Activated CD8-positive, alpha-beta memory T cell treated with anti-CD3 and anti-CD28 coated beads, Interleukin-2, amount 50 U/mL, for 24 hours (primary cell): Measurements from ENCODE around the gene PWWP2B.

ENCODE experiments used
- DNase-seq: peaks from one replicate; pipeline ENCODE4 v3.0.0-alpha.2; 2020; ENCODE audit errors: extremely low read depth

PWWP2B gene

DNA sequence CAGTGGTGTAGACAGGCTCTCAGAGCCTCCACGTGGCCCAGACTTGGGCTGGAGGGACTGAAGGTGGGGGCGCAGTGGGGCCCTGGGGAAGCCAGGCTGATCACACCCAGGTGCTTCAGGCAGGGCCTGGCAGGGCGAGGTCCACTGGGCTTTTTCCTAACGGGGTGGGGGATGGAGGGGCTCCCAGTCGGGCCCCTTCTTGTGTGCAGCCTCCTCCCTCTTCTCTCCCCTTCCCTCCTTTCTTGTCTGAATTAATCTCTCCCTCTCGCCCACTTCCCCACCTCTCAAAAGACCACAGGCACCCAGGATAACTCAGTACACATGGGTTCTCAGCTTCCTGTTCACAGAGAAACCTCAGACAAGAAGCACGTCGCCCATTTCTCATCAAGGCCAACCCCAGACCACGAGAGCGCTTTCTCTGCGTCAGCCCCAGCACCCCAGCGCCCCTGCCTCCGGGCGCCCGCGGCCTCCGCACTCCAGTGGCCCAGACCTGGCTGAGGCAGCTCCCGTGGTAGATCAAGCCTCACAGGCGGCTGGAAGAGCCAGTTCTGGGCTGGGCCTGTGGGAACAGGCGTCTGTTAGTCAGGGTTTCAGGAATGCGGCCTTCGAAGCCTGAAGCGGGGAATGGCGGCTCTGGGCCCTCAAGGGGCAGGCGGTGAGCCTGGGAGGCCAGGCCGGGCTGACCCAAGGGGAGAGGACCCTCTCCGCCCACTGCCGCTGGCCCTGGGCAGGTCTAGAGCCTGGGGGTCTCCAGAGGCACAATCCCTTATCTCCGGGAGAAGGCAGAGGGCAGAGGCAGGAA is 50.6 kb downstream of the PWWP2B start:
- peak; percentile 46 for DNase-seq

- DNase-seq: no peak
Measured at GRCh38 chr10:132448248-132448731, 51.3 kb downstream of the PWWP2B start.

DNA sequence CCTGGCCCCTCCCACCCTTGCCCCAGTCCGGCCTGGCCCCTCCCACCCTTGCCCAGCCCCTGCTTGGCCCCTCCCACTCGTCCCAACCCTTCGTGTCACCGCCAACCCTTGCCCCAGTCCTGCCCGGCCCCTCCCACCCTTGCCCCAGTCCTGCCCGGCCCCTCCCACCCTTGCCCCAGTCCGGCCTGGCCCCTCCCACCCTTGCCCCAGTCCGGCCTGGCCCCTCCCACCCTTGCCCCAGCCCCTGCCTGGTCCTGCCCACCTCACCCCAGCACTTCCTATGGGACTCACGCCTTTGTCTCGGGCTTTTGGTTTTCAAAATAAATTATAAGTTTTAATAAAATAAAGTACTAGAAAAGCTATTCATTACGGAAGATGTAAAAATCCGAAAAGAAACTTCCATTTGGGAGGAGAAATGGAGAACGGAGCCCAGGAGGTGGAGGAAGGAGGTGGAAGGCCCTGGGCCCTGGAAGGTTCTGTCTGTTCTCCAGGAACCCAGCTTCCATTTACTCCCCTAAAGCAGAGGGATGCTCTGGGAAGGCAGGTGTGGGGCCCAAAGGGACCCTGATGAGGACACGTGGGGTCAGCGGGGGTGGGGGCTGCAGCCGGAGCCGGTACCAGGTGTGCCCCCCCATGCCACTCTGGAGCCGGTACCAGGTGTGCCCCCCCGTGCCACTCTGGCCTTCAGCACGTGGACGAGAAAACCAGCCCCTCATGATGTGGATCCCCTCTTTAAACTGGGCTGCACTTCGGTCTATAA is 52.2 kb downstream of the PWWP2B start:
- DNase-seq: no peak

DNA sequence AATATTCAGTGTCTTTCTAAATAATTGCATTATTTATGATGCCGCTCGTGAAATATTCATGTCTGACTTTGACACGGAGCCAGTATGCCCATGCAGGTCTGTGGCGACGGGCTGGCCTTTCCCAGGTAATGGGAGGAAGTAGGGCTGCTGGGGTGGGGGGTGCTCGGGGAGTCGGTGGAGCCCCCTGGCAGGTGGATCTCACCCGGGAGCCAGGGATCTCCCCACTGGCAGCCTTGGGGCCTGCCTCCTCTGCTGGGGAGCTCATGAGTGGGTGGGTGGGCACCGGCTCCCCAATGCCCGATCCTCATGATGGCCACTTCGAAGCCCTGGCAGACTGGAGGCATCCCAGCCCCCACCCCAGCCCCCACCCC is 52.8 kb downstream of the PWWP2B start:
- DNase-seq: no peak

DNA sequence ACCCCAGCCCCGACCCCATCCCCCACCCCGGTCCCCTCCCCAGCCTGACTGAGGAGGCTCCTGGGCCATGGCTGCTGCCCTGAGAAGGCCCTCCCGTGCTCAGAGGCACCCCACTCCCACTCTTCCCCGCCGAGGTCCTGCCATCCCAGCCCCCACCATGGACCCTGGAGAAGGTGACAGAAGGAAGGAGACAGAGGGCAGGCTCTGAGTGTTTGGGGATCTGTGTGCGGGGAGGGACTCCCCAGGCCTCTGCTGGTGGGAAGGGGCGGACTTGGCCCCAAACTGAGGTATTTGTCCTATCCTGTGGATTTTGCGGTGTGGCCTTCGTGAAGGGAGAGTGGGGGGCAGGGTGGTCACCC is 53.4 kb downstream of the PWWP2B start:
- no peak for DNase-seq

GRCh38 chr10:132450825-132451505 is 54.0 kb downstream of the PWWP2B start:
- DNase-seq: no peak

- DNase-seq: no peak
Measured at GRCh38 chr10:132451506-132452215, 54.7 kb downstream of the PWWP2B start.

DNA sequence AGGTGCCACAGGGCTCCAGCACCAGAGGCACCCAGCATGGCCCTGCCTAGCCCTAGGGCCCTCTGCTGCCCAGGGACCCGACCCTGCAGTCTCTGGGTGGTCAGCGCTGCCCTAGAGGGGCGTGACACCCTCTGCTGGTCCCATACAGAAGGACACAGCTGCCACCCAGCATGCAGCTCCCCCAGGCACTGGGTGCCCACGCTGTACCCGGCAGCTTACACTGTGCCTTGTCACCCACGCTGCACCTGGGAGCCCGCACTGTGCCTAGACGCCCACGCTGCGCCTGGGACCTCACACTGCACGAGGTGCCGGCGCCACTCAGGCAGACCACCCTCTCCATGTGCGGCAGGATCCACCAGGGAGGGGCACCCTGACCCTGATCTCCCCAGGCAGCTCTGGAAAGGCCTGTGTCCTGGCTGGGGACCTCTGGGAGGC is 55.2 kb downstream of the PWWP2B start:
- no peak for DNase-seq

- DNase-seq: peak; percentile 56
Measured at GRCh38 chr10:132452651-132453469, 55.9 kb downstream of the PWWP2B start.

DNA sequence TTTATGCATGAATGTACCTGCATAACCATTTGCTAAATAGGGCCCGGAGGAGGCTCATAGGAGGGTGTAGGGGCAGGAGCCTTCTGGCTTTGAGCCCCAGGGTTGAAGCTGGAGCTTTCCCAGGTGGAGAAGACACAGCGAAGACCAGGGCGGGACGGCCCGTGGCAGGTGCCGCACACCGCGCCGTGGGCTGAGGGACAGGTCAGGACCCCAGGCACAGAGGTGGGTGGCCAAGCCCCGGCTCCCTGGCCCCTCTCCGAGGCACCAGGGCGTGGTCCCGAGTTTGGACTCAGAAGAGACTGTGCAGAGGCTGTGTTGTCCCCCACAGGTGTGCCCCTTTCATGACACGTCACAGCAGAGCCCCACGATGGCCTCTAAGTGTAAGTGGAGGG is 56.5 kb downstream of the PWWP2B start:
- no peak for DNase-seq

GRCh38 chr10:132454296-132455198 is 57.5 kb downstream of the PWWP2B start:
- DNase-seq: no peak

DNA sequence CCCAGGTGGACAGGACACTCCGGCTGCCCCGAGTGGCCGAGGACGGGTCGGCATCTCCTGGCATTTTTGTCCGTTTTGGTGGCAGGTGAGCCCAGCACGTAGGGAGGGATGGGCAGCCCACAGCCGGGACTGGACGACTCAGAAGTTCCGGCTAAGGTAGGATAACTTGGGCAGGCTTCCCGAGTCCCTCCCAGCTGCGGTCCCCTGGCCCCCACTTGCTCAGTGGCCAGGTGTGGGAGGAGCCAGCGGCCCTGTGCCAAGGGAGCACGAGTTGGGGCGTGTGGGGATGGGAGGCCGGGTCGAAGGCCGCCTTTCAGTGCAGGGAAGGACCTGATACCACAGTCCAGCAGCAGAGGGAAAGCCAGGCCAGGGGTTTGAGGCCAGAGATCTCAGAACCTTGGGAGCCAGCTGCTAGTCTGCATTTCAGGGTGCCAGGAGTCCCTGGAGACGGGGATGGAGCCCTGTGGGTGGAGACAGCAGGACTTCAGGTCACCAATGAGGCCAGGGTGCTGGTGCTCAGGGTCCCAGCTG is 58.5 kb downstream of the PWWP2B start:
- DNase-seq: no peak

DNA sequence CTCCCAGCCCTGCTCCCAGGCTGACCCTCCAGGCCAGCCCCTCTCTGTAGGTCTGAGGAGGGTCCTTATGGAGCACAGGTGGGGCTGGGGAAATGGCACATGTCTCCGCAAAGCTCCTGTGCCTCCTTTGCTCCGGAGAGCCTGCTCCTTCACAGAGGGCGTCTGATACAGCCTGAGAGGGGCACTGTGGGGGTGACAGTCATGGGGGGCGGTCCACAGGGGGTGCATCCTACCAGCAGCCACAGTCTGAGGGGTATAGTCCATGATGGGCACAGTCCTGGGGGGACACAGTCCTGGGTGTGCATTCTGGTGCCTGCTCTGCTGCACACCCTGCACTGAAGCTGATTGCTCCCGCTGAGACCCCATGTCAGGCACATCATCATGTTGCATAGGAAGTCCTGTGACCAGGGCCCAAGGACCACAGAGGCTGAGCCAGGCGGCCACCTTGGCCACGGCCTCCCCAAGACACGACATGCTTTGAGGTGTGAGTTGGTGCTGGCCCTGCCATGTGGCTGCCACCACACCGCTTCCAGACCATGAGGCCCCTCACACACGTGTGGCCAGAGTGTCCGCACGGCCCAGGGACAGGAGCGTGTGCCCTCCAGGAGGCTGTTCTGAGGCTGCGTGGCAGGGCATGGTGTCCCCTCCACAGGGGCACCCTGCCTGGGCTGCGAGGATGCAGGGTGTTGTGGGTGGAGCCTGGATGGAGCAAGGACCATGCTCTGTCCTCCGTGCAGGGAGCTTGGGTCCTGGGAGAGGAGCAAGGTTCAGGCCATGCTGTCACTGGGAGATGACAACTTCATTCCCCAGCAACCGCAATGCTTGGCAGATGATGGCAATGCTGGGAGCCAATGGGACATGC is 59.2 kb downstream of the PWWP2B start:
- DNase-seq: no peak

GRCh38 chr10:132456881-132457280 is 59.9 kb downstream of the PWWP2B start:
- DNase-seq: no peak

DNA sequence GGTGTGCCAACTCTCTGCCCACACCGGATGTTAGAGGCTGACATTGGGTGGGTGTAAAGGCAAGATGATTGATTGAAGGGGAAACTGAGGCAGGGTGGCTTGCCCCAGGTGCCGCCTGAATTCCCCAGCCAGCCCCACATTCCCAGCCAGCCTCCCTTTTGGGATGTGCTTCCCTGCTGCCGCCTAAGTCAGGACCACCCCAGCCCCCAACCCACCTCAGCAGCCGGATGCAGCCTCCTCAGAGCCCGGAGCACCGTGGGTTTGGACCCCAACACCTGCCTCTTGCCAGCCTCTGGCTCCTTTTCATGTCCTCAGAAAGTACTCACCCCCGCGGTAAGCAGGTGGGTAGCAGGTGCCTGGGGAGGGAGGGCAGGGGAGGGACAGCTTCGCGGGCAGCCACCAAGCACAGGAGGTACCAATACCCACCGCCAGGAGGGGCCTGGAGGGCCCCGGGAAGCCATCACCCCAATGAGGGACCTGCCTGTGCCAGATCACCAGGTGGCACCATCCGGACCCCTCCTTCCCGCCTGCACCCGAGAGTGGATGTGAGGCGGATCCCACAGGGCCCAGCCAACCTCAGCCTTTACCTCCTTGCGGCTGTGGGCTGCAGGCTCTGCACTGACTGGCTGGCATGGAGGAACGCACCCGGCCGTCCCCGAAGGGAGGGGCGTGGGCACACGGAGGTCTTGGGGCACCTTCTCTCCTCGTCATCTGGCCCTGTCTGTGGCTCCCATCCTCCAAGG is 60.5 kb downstream of the PWWP2B start:
- DNase-seq: no peak

DNA sequence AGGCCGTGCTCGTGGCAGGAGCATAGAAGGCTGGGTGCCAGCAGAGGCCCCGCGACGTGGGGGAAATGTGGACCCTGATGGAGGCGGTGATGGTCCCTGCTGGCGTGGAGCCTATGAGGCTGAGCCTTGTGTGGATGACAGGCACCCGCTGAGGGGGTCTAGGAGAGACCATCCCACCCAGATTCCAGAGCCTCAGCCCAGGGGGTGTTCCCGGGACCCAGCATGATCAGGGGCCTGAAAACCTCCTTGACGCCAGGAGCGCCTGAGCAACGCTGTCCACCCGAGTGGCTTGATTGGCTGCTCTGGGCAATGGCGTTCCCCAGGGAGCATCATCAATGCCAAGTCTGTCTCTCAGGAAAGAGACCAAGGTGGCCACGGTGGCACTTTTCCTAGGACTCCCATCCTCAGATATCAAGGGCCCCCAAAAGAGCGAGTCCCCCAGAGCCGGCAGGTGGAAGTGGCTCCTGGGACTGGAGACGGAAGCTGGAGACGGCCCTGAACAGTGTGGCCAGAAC is 61.1 kb downstream of the PWWP2B start:
- DNase-seq: no peak

DNA sequence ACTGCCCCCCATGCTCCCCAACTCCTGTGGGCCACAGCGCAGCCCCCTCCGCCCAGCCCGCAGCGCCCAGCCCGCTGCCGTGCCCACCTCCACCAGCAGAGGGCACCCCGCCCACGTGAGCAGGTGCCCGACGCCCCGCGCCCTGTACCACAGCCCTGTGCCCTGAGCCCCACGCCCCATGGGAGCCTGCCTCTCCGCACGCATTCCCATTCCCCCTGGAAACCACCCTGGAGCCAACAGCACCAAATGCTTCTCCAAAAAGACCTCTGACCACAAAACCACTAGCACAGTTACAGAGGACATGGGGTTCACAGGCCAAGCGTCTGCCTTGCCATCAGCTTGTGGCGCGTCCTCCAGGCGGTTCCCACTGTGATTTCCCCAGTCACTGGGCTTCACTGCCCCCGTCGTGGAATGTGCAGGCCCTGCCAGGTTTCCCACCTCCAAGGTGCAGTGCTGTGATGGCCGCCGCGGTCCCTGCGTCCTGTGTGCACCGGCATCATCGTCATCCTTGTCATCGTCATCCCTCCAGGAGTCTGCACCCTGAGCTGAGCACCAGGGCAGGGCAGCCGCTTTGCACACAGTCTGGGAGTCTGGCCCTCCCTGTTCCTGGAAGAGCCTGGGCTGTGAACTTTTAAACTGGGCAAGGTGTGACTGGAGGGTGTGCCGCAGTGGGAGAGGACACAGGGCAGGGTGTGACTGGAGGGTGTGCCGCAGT is 61.7 kb downstream of the PWWP2B start:
- no peak for DNase-seq
